Fibroblast of the conjunctiva (primary cell): ENCODE results near the gene FAM181B.

Experiments used
- DNase-seq: peaks from one replicate; pipeline ENCODE4 v3.0.0-alpha.2; 2010; ENCODE audit warnings: low read depth

Gene FAM181B

GRCh38 chr11:82682003-82682751, 51.5 kb downstream of the FAM181B start:
- DNase-seq: peak; percentile 56

- no peak for DNase-seq
Measured at GRCh38 chr11:82680252-82680651, 53.4 kb downstream of the FAM181B start.
